GM13977 (cell line): ENCODE results near the gene NXF1.
"Not testable (repeated sequence)": the region's sequence is repeated elsewhere in the genome, so short reads cannot be mapped to it uniquely, and the experiment has no call there.

ENCODE experiments used
- DNase-seq: peaks from one replicate; pipeline ENCODE4 v3.0.0; 2012; ENCODE audit warnings: low spot score
- CTCF ChIP-seq: IDR thresholded peaks from 2 replicates; pipeline ENCODE4 v1.5.1; 2012; ENCODE audit warnings: mild to moderate bottlenecking, control low read depth; ENCODE audit not compliant: insufficient read depth; ENCODE audit errors: extremely low read depth, missing control alignments
- in situ Hi-C: fragments of 300-500 bp; cut with MboI; formaldehyde crosslinking; loops from one replicate; pipeline ENCODE4 v1.12.0; 2022; ENCODE audit warnings: low sequenced_read_pairs, low pct_unique_long_range_greater_than_20kb, mixed read lengths, inconsistent platforms; ENCODE audit not compliant: unreplicated experiment

Gene NXF1

GRCh38 chr11:62830904-62831519 is 25.8 kb upstream of the NXF1 start:
- DNase-seq = peak; percentile 36
- TF ChIP-seq CTCF = no peak
- in situ Hi-C loops = no loop called here

- in situ Hi-C loops, DNase-seq: not testable (repeated sequence)
Measured at GRCh38 chr11:62828130-62828529, 22.9 kb upstream of the NXF1 start.

- no peak for DNase-seq
- TF ChIP-seq CTCF = no peak
- in situ Hi-C loops = no loop called here
Measured at GRCh38 chr11:62823677-62824076, 18.4 kb upstream of the NXF1 start.

GRCh38 chr11:62817129-62817528 is 11.9 kb upstream of the NXF1 start:
- no peak for TF ChIP-seq CTCF
- in situ Hi-C loops = no loop called here

DNA sequence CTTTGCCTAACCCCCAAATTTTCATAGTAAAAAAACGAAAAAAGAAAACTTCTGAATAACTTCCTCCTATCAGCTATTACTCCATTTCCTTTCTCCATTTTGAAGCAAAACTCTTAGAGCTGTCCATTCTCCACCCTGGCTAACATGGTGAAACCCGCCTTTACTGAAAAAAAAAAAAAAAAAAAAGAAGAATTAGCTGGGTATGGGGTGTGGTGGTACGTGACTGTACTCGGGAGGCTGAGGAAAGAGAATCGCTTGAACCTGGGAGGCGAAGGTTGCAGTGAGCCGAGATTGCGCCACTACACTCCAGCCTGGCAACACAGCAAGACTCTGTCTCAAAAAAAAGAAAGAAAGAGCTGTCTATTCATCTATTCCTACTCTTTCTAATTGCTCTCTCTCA is 11.3 kb upstream of the NXF1 start:
- DNase-seq = no peak
- in situ Hi-C loops = no loop called here
- no peak for TF ChIP-seq CTCF

More at GRCh38 chr11:62817129-62817528, 11.9 kb upstream of the NXF1 start:
- DNase-seq = no peak

- DNase-seq = no peak
- no peak for TF ChIP-seq CTCF
- in situ Hi-C loops = no loop called here
Measured at GRCh38 chr11:62811659-62812058, 6.4 kb upstream of the NXF1 start.

DNA sequence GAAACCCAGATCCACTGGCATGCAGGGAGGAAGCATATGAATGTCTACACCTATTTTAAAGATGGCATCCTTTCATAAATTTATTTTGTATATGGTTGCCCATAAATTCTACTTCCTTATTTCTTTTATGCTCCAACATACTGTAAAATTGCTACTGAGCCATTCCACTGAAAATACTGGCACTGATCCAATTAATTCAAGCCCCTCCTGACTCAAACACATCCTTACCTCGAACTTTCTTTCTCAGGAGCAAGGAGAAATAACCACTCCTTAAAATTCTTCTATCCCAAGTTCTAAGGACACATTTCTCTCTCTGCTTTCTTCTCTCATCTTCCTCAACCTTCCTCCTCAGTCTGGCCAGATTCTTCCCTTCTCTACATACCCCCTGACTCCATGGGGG is 5.5 kb upstream of the NXF1 start:
- DNase-seq = no peak
- TF ChIP-seq CTCF = no peak
- in situ Hi-C loops = no loop called here
